Lower leg skin (tissue), 3 donors: ENCODE measurements around the gene DMRT2.

Experiments used
- POLR2A ChIP-seq, 2 donors: fragments of 450-650 bp; IDR thresholded peaks; one replicate each; pipeline ENCODE4 v1.6.1; 2016 to 2017; ENCODE audit warnings: antibody characterized with exemption in 2 of 2, mild to moderate bottlenecking in 1 of 2, moderate library complexity in 1 of 2
- TF ChIP-seq, protein P1 (sequence below), 3 donors: fragments of 450-650 bp; IDR thresholded peaks; one replicate each; pipeline ENCODE4 v1.5.1; 2016; ENCODE audit warnings: antibody characterized with exemption in 3 of 3, mild to moderate bottlenecking in 3 of 3, moderate library complexity in 2 of 3

DNA sequence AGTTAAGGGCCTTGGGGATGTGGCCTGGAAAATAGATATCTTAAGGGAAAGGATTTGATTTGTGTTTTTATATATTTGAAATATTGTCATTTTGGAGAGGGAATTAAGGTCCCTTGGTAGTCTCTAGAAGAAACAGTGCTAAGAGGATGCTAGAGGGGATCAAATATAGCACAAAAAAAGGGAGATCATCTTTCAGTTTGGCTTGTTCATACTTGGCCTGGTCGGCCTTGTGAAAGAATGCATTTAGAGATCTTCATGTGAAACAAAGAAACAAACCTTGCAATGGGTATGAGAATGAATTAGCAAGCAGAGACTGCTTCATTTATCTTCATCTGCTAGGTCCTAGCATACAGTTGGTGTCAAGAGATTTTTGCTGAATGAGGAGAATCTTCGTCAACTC, 15.0 kb downstream of the DMRT2 start:
- TF ChIP-seq, protein P1, sequence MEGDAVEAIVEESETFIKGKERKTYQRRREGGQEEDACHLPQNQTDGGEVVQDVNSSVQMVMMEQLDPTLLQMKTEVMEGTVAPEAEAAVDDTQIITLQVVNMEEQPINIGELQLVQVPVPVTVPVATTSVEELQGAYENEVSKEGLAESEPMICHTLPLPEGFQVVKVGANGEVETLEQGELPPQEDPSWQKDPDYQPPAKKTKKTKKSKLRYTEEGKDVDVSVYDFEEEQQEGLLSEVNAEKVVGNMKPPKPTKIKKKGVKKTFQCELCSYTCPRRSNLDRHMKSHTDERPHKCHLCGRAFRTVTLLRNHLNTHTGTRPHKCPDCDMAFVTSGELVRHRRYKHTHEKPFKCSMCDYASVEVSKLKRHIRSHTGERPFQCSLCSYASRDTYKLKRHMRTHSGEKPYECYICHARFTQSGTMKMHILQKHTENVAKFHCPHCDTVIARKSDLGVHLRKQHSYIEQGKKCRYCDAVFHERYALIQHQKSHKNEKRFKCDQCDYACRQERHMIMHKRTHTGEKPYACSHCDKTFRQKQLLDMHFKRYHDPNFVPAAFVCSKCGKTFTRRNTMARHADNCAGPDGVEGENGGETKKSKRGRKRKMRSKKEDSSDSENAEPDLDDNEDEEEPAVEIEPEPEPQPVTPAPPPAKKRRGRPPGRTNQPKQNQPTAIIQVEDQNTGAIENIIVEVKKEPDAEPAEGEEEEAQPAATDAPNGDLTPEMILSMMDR (IDR thresholded peaks at IDR 0.05) = no peak
- no peak for TF ChIP-seq POLR2A (IDR thresholded peaks at IDR 0.05)
